Ectodermal cell (in vitro differentiated cells): ENCODE results near the gene MAML2.

ENCODE experiments used
- H3K27ac ChIP-seq: 2 replicates; pipeline ENCODE4 v1.7.0; 2013; ENCODE audit warnings: mild to moderate bottlenecking, low read depth, low read length; ENCODE audit not compliant: insufficient read depth, poor library complexity, severe bottlenecking
- H3K27me3 ChIP-seq: 2 replicates; pipeline ENCODE4 v1.7.0; 2013; ENCODE audit warnings: mild to moderate bottlenecking, low read length; ENCODE audit not compliant: insufficient read depth, control insufficient read depth, poor library complexity, severe bottlenecking
- H3K36me3 ChIP-seq: one replicate; pipeline ENCODE4 v1.7.0; 2013; ENCODE audit warnings: low read length; ENCODE audit not compliant: control insufficient read depth, insufficient read depth
- H3K4me1 ChIP-seq: one replicate; pipeline ENCODE4 v1.7.0; 2013; ENCODE audit warnings: low read length; ENCODE audit not compliant: control insufficient read depth, insufficient read depth
- H3K4me3 ChIP-seq: 2 replicates; pipeline ENCODE4 v1.7.0; 2013; ENCODE audit warnings: low read depth, low read length, control low read depth; ENCODE audit not compliant: insufficient read depth
- H3K9me3 ChIP-seq: 2 replicates; pipeline ENCODE4 v1.7.0; 2013; ENCODE audit warnings: mild to moderate bottlenecking, low read length, moderate library complexity; ENCODE audit not compliant: control insufficient read depth
- WGBS, 2 experiments: methylation state at CpG; one replicate each; pipeline ENCODE4 v1.1.7; 2013; ENCODE audit warnings: missing lambda C conversion rate in 2 of 2; 5-methylcytosine and 5-hydroxymethylcytosine counted together

The MAML2 gene

DNA sequence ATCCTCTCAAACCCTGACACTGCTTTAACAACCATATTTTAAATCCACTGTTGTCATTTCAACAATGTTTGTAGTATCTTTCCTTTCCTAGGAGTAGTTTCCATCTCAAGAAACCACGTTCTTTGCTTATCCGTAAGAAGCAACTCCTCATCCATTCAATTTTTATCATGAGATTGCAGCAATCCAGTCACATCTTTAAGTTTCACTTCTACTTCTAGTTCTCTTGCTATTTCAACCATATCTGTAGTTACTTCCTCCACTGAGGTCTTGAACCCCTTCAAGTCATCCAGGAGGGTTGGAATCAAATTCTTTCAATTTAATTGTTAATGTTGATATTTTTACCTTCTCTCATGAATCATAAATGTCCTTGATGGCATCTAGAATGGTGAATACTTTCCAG is 24.3 kb upstream of the MAML2 start:
- Histone ChIP-seq H3K9me3 (no peaks in the 10 kb centered on the region), H3K27ac (no peak overlapping the region), H3K36me3 (no peaks in the 10 kb centered on the region), H3K4me1 (no peaks in the 10 kb centered on the region), H3K4me3 (no peak overlapping the region), H3K27me3 (no peaks in the 10 kb centered on the region)
- 95 to 100% methylated on average over 2 of the region's 2 CpGs for WGBS, 2 experiments

- Histone ChIP-seq H3K27me3 (no peaks in the 10 kb centered on the region), H3K27ac (no peak overlapping the region)
- WGBS, 2 experiments = 100% methylated on average over 1 of the region's 1 CpG
These were observed 23.0 kb upstream of the MAML2 start for GRCh38 chr11:96366024-96366423.

GRCh38 chr11:96365493-96365892 is 22.5 kb upstream of the MAML2 start:
- Histone ChIP-seq H3K9me3 (no peaks in the 10 kb centered on the region), H3K4me3 (no peak overlapping the region), H3K36me3 (no peaks in the 10 kb centered on the region), H3K4me1 (no peaks in the 10 kb centered on the region), H3K27ac (no peak overlapping the region), H3K27me3 (no peaks in the 10 kb centered on the region)
- WGBS, 2 experiments = 90 to 92% methylated on average over 1 of the region's 1 CpG

More at GRCh38 chr11:96366024-96366423, 23.0 kb upstream of the MAML2 start:
- Histone ChIP-seq H3K9me3 (no peaks in the 10 kb centered on the region), H3K36me3 (no peaks in the 10 kb centered on the region), H3K4me1 (no peaks in the 10 kb centered on the region), H3K4me3 (no peak overlapping the region)

- Histone ChIP-seq H3K4me1 (no peaks in the 10 kb centered on the region), H3K9me3 (no peaks in the 10 kb centered on the region), H3K36me3 (no peaks in the 10 kb centered on the region), H3K27ac (no peak overlapping the region), H3K27me3 (no peaks in the 10 kb centered on the region), H3K4me3 (no peak overlapping the region)
- 98% methylated on average over 2 of the region's 2 CpGs for WGBS, 2 experiments
These were observed 18.8 kb upstream of the MAML2 start for GRCh38 chr11:96361778-96362177.

GRCh38 chr11:96358321-96358720 is 15.3 kb upstream of the MAML2 start:
- Histone ChIP-seq H3K4me3 (no peak overlapping the region), H3K27ac (no peak overlapping the region), H3K9me3 (no peaks in the 10 kb centered on the region), H3K36me3 (no peaks in the 10 kb centered on the region), H3K4me1 (no peaks in the 10 kb centered on the region), H3K27me3 (no peaks in the 10 kb centered on the region)
- 96% methylated on average over 2 to 3 of the region's 3 CpGs for WGBS, 2 experiments

DNA sequence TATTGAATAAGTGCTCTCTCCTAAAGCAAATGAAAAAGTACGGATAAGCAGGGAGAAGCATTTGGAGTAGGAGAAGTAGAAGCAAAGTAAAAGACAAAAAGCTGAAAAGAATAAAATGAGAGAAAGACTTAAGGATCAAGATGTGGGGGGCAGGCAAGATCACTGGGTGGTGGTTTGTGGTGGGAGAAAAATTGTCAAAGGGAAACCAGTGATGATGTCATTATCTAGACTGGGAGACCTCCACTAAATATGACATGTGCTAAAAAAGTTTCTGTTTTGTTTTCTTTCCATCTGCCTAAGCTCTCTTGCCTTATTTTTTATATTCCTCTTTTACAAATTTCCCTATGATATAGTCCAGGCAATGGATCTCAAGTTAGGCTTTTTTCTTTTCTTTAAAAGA is 14.8 kb upstream of the MAML2 start:
- H3K4me3 ChIP-seq = no peak overlapping the region
- 92 to 97% methylated on average over 1 of the region's 1 CpG for WGBS, 2 experiments
- no peaks in the 10 kb centered on the region for H3K36me3 ChIP-seq
- no peak overlapping the region for H3K27ac ChIP-seq
- no peaks in the 10 kb centered on the region for H3K9me3 ChIP-seq
- no peaks in the 10 kb centered on the region for H3K4me1 ChIP-seq
- H3K27me3 ChIP-seq = no peaks in the 10 kb centered on the region

DNA sequence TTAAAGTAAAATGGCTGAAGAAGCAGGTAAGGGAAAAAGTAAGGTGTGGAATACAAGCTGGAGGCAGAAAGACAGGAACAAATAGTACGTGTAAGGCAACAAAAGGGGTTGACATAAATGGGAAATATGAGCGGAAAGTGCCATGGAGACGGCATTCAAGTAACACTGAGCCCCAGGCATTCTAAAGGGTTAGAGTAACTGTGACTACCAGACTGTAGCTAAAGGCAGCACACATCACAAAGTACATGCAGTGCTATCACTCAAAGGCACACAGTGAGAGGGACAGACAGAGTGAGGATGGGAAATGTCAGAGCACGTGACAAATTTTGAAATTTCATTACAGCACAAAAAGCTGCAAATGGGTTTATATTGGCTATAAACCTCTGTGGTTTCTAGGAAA is 13.9 kb upstream of the MAML2 start:
- no peaks in the 10 kb centered on the region for H3K27me3 ChIP-seq
- no peaks in the 10 kb centered on the region for H3K4me1 ChIP-seq
- H3K27ac ChIP-seq = no peak overlapping the region
- H3K4me3 ChIP-seq = no peak overlapping the region
- 94 to 96% methylated on average over 4 of the region's 4 CpGs for WGBS, 2 experiments
- H3K36me3 ChIP-seq = no peaks in the 10 kb centered on the region
- no peaks in the 10 kb centered on the region for H3K9me3 ChIP-seq

GRCh38 chr11:96342014-96342960 is 708 bp downstream of the MAML2 start:
- H3K4me3 ChIP-seq = peak overlapping the region; percentile 63
- no peaks in the 10 kb centered on the region for H3K9me3 ChIP-seq
- H3K27ac ChIP-seq = no peak overlapping the region
- H3K36me3 ChIP-seq = no peaks in the 10 kb centered on the region
- peaks cover 8% of the 10 kb centered on the region for H3K4me1 ChIP-seq
- WGBS, 2 experiments = 11 to 15% methylated on average over 13 of the region's 13 CpGs
- H3K27me3 ChIP-seq = peaks cover 3% of the 10 kb centered on the region

- peaks cover 3% of the 10 kb centered on the region for H3K27me3 ChIP-seq
- H3K36me3 ChIP-seq = no peaks in the 10 kb centered on the region
- no peak overlapping the region for H3K27ac ChIP-seq
- H3K4me1 ChIP-seq = peaks cover 8% of the 10 kb centered on the region
- H3K4me3 ChIP-seq = peak overlapping the region; percentile 63
- 72 to 73% methylated on average over 26 of the region's 26 CpGs for WGBS, 2 experiments
- H3K9me3 ChIP-seq = no peaks in the 10 kb centered on the region
These were observed 1.6 kb downstream of the MAML2 start for GRCh38 chr11:96341211-96342013.

- Histone ChIP-seq H3K27ac (no peak overlapping the region), H3K27me3 (peaks cover 3% of the 10 kb centered on the region), H3K36me3 (no peaks in the 10 kb centered on the region), H3K4me3 (no peak overlapping the region), H3K9me3 (no peaks in the 10 kb centered on the region), H3K4me1 (peaks cover 8% of the 10 kb centered on the region)
- 94 to 96% methylated on average over 4 of the region's 4 CpGs for WGBS, 2 experiments
These were observed 2.5 kb downstream of the MAML2 start for GRCh38 chr11:96340555-96340885.
